Measurements from ENCODE around the gene ATXN3L.

The ATXN3L gene

DNA sequence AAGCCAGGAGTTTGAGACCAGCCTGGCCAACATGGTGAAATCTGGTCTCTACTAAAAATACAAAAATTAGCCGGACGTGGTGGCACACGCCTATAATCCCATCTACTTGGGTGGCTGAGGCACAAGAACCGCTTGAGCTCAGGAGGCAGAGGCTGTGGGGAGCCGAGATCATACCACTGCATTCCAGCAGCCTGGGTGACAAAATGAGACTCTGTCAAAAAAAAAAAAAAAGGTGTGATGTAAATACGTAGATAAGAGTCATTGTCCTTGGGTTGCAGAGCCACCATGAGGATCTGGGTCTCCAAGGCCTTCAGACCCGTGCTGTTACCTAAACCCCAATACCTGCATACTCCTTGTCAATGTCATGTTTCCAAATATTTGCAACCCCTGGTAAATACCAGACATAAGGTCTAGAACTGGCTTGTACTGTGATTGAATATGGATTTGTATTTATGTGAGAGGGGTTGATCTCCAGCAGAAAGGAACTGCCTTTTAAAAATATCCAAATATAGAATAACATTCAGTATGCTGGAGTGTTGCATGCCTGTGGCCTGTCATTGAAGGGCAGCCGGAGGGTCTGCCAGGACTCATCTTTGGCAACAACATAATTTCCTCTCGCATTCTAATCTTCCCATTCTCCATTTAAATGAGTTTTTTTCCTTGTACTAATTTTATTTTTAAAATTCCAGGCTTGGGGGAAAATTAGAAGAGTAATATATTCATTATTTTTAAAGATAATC lies 40.4 kb downstream of the ATXN3L start:
- Histone ChIP-seq H3K36me3 (ENCODE audit: insufficient read depth, low read length) (no peaks in the 10 kb centered on the region), H3K4me1 (ENCODE audit: insufficient read depth, low read length) (no peaks in the 10 kb centered on the region), H3K79me2 (ENCODE audit: insufficient read depth, low read length) (no peaks in the 10 kb centered on the region), H2AFZ (ENCODE audit: low read depth, low read length) (no peak overlapping the region), H3K27me3 (ENCODE audit: insufficient read depth, low read length, poor library complexity) (no peaks in the 10 kb centered on the region), H4K20me1 (ENCODE audit: insufficient read depth, low read length) (no peaks in the 10 kb centered on the region), H3K9ac (ENCODE audit: low read depth, low read length) (no peak overlapping the region), H3K27ac (ENCODE audit: low read length) (no peak overlapping the region), H3K4me3 (ENCODE audit: low read depth in 1 of 2, low read length in 2 of 2) (no peak overlapping the region), H3K9me3 (ENCODE audit: insufficient read depth, low read length, severe bottlenecking) (peaks cover under 1% of the 10 kb centered on the region), H3K4me2 (ENCODE audit: insufficient read depth, low read length) (no peak overlapping the region)
- no peak for ATAC-seq (ENCODE audit: insufficient read depth, low read depth)
- DNase-seq: no peak
- TF ChIP-seq, protein P1, sequence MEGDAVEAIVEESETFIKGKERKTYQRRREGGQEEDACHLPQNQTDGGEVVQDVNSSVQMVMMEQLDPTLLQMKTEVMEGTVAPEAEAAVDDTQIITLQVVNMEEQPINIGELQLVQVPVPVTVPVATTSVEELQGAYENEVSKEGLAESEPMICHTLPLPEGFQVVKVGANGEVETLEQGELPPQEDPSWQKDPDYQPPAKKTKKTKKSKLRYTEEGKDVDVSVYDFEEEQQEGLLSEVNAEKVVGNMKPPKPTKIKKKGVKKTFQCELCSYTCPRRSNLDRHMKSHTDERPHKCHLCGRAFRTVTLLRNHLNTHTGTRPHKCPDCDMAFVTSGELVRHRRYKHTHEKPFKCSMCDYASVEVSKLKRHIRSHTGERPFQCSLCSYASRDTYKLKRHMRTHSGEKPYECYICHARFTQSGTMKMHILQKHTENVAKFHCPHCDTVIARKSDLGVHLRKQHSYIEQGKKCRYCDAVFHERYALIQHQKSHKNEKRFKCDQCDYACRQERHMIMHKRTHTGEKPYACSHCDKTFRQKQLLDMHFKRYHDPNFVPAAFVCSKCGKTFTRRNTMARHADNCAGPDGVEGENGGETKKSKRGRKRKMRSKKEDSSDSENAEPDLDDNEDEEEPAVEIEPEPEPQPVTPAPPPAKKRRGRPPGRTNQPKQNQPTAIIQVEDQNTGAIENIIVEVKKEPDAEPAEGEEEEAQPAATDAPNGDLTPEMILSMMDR (IDR thresholded peaks at IDR 0.05; ENCODE audit: borderline replicate concordance, extremely low read depth, low read length, poor library complexity, severe bottlenecking): no peak
- no peak for TF ChIP-seq EZH2 (IDR thresholded peaks at IDR 0.05; ENCODE audit: borderline replicate concordance, low read depth, low read length, severe bottlenecking)

DNA sequence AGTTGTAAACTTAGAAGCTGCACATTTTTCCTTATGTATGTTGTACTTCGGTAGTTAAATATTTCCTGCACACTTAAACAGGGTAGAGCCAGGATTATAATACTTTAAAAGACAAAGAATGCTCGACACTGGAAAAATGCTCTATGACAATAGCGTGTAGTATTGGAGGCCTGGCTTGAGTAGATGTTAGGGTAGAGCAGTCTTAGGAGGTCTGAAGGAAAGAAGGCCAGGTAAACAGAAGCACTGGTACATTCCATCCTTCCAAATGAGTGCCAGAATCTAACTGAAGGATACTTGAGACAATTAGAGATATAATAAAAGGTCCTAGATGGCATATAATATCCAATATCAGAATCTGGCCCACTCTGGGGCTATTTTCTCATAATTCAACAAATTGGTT lies 42.3 kb downstream of the ATXN3L start:
- ATAC-seq (ENCODE audit: insufficient read depth, low read depth): no peak
- TF ChIP-seq, protein P1 (IDR thresholded peaks at IDR 0.05; ENCODE audit: borderline replicate concordance, extremely low read depth, low read length, poor library complexity, severe bottlenecking): no peak
- TF ChIP-seq EZH2 (IDR thresholded peaks at IDR 0.05; ENCODE audit: borderline replicate concordance, low read depth, low read length, severe bottlenecking): no peak

DNA sequence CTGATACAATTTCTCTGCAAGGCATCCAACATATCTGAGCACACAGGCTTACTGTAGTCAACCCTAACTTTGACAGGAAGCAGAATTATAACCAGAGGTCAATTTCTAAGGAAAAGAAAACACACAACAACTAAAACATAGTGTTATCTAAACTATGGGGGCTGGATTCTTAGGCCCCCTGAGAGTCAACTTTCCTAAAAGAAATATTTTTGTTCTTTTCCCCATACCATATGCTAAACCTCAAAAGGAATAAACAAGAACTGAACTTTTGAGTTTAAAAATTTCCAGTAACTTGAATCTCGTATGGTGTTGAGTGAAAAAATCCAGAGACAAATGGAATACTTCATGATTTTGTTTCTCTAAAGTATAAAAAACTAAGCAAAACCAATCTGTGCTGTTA lies 42.9 kb downstream of the ATXN3L start:
- Histone ChIP-seq H3K4me3 (ENCODE audit: low read depth in 1 of 2, low read length in 2 of 2) (no peak overlapping the region), H4K20me1 (ENCODE audit: insufficient read depth, low read length) (no peaks in the 10 kb centered on the region), H3K27me3 (ENCODE audit: insufficient read depth, low read length, poor library complexity) (no peaks in the 10 kb centered on the region), H3K27ac (ENCODE audit: low read length) (no peak overlapping the region), H3K36me3 (ENCODE audit: insufficient read depth, low read length) (no peaks in the 10 kb centered on the region), H2AFZ (ENCODE audit: low read depth, low read length) (no peak overlapping the region), H3K4me1 (ENCODE audit: insufficient read depth, low read length) (no peaks in the 10 kb centered on the region), H3K79me2 (ENCODE audit: insufficient read depth, low read length) (no peaks in the 10 kb centered on the region), H3K9ac (ENCODE audit: low read depth, low read length) (no peak overlapping the region), H3K4me2 (ENCODE audit: insufficient read depth, low read length) (no peak overlapping the region), H3K9me3 (ENCODE audit: insufficient read depth, low read length, severe bottlenecking) (no peaks in the 10 kb centered on the region)
- no peak for ATAC-seq (ENCODE audit: insufficient read depth, low read depth)
- DNase-seq: no peak
- no peak for TF ChIP-seq EZH2 (IDR thresholded peaks at IDR 0.05; ENCODE audit: borderline replicate concordance, low read depth, low read length, severe bottlenecking)
- TF ChIP-seq, protein P1 (IDR thresholded peaks at IDR 0.05; ENCODE audit: borderline replicate concordance, extremely low read depth, low read length, poor library complexity, severe bottlenecking): no peak

More for the DNA sequence above, 42.3 kb downstream of the ATXN3L start:
- Histone ChIP-seq H3K4me2 (ENCODE audit: insufficient read depth, low read length) (no peak overlapping the region), H3K9ac (ENCODE audit: low read depth, low read length) (no peak overlapping the region), H3K4me1 (ENCODE audit: insufficient read depth, low read length) (no peaks in the 10 kb centered on the region), H3K4me3 (ENCODE audit: low read depth in 1 of 2, low read length in 2 of 2) (no peak overlapping the region), H2AFZ (ENCODE audit: low read depth, low read length) (no peak overlapping the region), H3K36me3 (ENCODE audit: insufficient read depth, low read length) (no peaks in the 10 kb centered on the region), H3K9me3 (ENCODE audit: insufficient read depth, low read length, severe bottlenecking) (no peaks in the 10 kb centered on the region), H3K27ac (ENCODE audit: low read length) (no peak overlapping the region), H4K20me1 (ENCODE audit: insufficient read depth, low read length) (no peaks in the 10 kb centered on the region), H3K27me3 (ENCODE audit: insufficient read depth, low read length, poor library complexity) (no peaks in the 10 kb centered on the region), H3K79me2 (ENCODE audit: insufficient read depth, low read length) (no peaks in the 10 kb centered on the region)
- DNase-seq: no peak

Measured in DND-41 (cell line).